GM23338 (cell line): ENCODE data around the gene PHRF1. TPM values are rescaled to one million over a fixed set of nuclear protein-coding genes. Genes with fewer than 3 reads are reported as not detected.

ENCODE experiments used
- ATAC-seq: fragments of 200-7000 bp; cut with Tn5 transposase; 3 replicates; pipeline ENCODE4 v1.9.1; 2020
- DNase-seq: peaks from one replicate; pipeline ENCODE4 v3.0.0-alpha.2; 2015; ENCODE audit warnings: low spot score
- H2AFZ ChIP-seq: fragments of 200-600 bp; sonication (generic); 2 replicates; pipeline ENCODE4 v1.8.0; 2016; ENCODE audit warnings: antibody characterized with exemption, mild to moderate bottlenecking, moderate library complexity
- H3F3A ChIP-seq: fragments of 200-600 bp; sonication (generic); replicated peaks from 2 replicates; pipeline ENCODE4 v1.8.0; 2017; ENCODE audit warnings: antibody characterized with exemption, mixed run types, low read depth
- H3K27ac ChIP-seq: fragments of 200-600 bp; sonication (generic); 2 replicates; pipeline ENCODE4 v1.6.1; 2016; ENCODE audit warnings: low read depth
- H3K27me3 ChIP-seq: fragments of 200-600 bp; sonication (generic); 2 replicates; pipeline ENCODE4 v1.8.0; 2016; ENCODE audit warnings: mild to moderate bottlenecking, mixed run types, moderate library complexity; ENCODE audit not compliant: insufficient read depth
- H3K36me3 ChIP-seq: fragments of 200-600 bp; sonication (generic); 2 replicates; pipeline ENCODE4 v1.8.0; 2016; ENCODE audit warnings: mild to moderate bottlenecking; ENCODE audit not compliant: insufficient read depth
- H3K4me1 ChIP-seq: fragments of 200-600 bp; sonication (generic); 2 replicates; pipeline ENCODE4 v1.8.0; 2016; ENCODE audit warnings: mild to moderate bottlenecking, moderate library complexity; ENCODE audit not compliant: insufficient read depth
- H3K4me2 ChIP-seq: fragments of 200-600 bp; sonication (generic); 2 replicates; pipeline ENCODE4 v1.7.1; 2017; ENCODE audit warnings: mixed run types
- H3K4me3 ChIP-seq: fragments of 200-600 bp; sonication (generic); 2 replicates; pipeline ENCODE4 v1.6.1; 2016; ENCODE audit warnings: mixed run types
- H3K79me2 ChIP-seq: fragments of 200-600 bp; sonication (generic); replicated peaks from 2 replicates; pipeline ENCODE4 v1.8.0; 2017; ENCODE audit warnings: mild to moderate bottlenecking; ENCODE audit not compliant: insufficient read depth
- H3K9me2 ChIP-seq: fragments of 200-600 bp; sonication (generic); 2 replicates; pipeline ENCODE4 v1.8.0; 2017; ENCODE audit not compliant: insufficient read depth
- H4K20me1 ChIP-seq: fragments of 200-600 bp; sonication (generic); replicated peaks from 2 replicates; pipeline ENCODE4 v1.8.0; 2017; ENCODE audit warnings: mild to moderate bottlenecking; ENCODE audit not compliant: insufficient read depth
- H3K27ac Mint-ChIP-seq: 2 replicates; pipeline ENCODE4 v1.8.0; 2020; ENCODE audit warnings: inconsistent platforms, mild to moderate bottlenecking, moderate library complexity, mixed read lengths
- H3K27me3 Mint-ChIP-seq: 3 replicates; pipeline ENCODE4 v1.8.0; 2022; ENCODE audit warnings: low read depth, mild to moderate bottlenecking, moderate library complexity, mixed read lengths, inconsistent platforms; ENCODE audit not compliant: insufficient read depth, poor library complexity
- H3K36me3 Mint-ChIP-seq: 3 replicates; pipeline ENCODE4 v1.8.0; 2021; ENCODE audit warnings: low read depth, mild to moderate bottlenecking, inconsistent platforms, moderate library complexity, mixed read lengths
- H3K4me1 Mint-ChIP-seq: 3 replicates; pipeline ENCODE4 v1.8.0; 2020; ENCODE audit warnings: mild to moderate bottlenecking, inconsistent platforms, mixed read lengths
- H3K4me3 Mint-ChIP-seq: 3 replicates; pipeline ENCODE4 v1.8.0; 2021; ENCODE audit warnings: moderate library complexity, mild to moderate bottlenecking, inconsistent platforms, mixed read lengths
- H3K9me3 Mint-ChIP-seq: 3 replicates; pipeline ENCODE4 v1.8.0; 2020; ENCODE audit warnings: moderate library complexity, mild to moderate bottlenecking, inconsistent platforms, mixed read lengths
- CREB1 ChIP-seq: fragments of 250-450 bp; sonication (Bioruptor Pico); IDR thresholded peaks from 2 replicates; pipeline ENCODE4 v1.5.0; 2020; ENCODE audit warnings: low read depth, mild to moderate bottlenecking, moderate library complexity
- EZH2 ChIP-seq: fragments of 200-600 bp; sonication (generic); IDR thresholded peaks from one replicate; pipeline ENCODE4 v1.8.0; 2017; ENCODE audit warnings: antibody characterized with exemption, mild to moderate bottlenecking, low read depth; ENCODE audit not compliant: unreplicated experiment
- EZH2phosphoT487 ChIP-seq: fragments of 200-600 bp; sonication (generic); IDR thresholded peaks from one replicate; pipeline ENCODE4 v1.8.1; 2018; ENCODE audit warnings: antibody characterized with exemption; ENCODE audit not compliant: unreplicated experiment
- NANOG ChIP-seq: IDR thresholded peaks from 2 replicates; pipeline ENCODE4 v1.6.1; 2016; ENCODE audit warnings: antibody characterized with exemption, borderline replicate concordance
- POLR2AphosphoS5 ChIP-seq: IDR thresholded peaks from 2 replicates; pipeline ENCODE4 v1.6.1; 2016; ENCODE audit warnings: antibody characterized with exemption, low read depth
- STAT1 ChIP-seq: IDR thresholded peaks from one replicate; pipeline ENCODE4 v1.6.1; 2016; ENCODE audit warnings: antibody characterized with exemption; ENCODE audit not compliant: unreplicated experiment
- polyA plus RNA-seq: library from polyadenylated mRNA; unstranded; fragments of >200 nt; fragmentation: Nextera tagmentation; extraction: Ambion mirVana; gene quantifications from 2 replicates; pipeline ENCODE4 v1.2.1, GENCODE V29; 2016
- total RNA-seq: library from RNA; depleted of rRNA; stranded (reverse); fragments of >200 nt; shearing (Covaris generic); gene quantifications from 2 replicates; pipeline ENCODE4 v1.2.3, GENCODE V29; 2014
- TF ChIP-seq, protein P1 (sequence below), 2 experiments: fragments of 200-600 bp in 1 of 2; sonication (generic) in 1 of 2; conservative IDR thresholded peaks; 2 replicates each; pipeline versions ENCODE4 v1.5.1 to v1.6.1; 2016 to 2017; ENCODE audit warnings: antibody characterized with exemption in 2 of 2, low read depth in 2 of 2, mild to moderate bottlenecking in 2 of 2, moderate library complexity in 1 of 2
- TF ChIP-seq, protein P2 (sequence below): fragments of 250-450 bp; sonication (Bioruptor Pico); IDR thresholded peaks from 2 replicates; pipeline ENCODE4 v1.5.0; 2020; ENCODE audit warnings: mild to moderate bottlenecking, moderate library complexity
- TF ChIP-seq, protein P3 (sequence below): IDR thresholded peaks from 2 replicates; pipeline ENCODE4 v1.6.1; 2016; ENCODE audit warnings: antibody characterized with exemption

PHRF1 gene
- total and polyA plus RNA-seq, 2 experiments from 2014 or later, result 11.0 to 45.9 TPM

DNA sequence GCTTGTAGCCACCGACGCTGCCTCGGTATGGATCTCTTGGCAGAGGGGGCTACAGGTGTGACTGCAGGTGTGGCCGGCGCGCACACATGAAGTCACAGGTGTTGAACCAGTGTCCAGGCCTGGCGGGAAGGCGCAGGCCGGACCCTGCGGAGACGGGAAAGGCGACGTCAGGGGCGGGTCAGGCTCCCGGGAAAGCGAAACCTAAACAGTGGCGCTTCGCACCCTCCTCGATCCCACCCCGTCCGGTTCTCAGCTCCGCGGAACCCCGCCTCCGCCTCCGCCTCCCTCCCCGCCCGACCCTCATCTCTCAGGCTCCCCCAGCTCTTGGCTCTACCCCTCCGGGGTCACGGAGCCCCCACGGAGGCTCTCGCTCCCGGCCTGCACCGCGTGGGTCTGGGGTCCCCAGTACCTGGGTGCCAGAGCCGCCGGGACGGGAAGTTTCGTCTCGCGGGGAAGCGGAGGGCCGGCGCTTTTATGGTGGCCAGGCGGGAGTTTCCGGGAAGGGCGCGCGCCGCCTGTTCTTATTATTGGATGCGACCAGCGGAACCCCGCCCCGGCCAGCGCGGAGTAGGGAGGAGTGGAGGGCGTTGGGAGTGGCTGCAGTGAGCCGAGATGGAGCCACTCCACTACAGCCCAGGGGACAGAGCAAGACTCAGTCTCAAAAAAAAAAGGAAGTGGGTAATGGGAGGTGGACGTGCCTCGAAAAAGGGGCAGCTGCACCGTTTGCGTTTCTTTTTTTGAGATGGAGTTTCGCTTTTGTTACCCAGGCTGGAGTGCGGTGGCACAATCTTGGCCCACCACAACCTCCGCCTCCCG, 39.4 kb downstream of the PHRF1 start, which contains the start of gene IRF7:
Gene IRF7, minus strand, starts transcription at position 447 of the 816 bp plus-strand sequence. CDS start 586 bp downstream, outside the sequence.
- Histone ChIP-seq H3K27me3 (no peaks in the 10 kb centered on the region), H3F3A (peaks cover 34% of the 10 kb centered on the region), H4K20me1 (peaks cover 16% of the 10 kb centered on the region; the same call in 1 of the 2 replicates), H3K79me2 (no peaks in the 10 kb centered on the region), H3K4me3 (peak within 1 kb of the TSS; percentile 94), H3K9me2 (no peaks in the 10 kb centered on the region), H3K4me2 (peak within 1 kb of the TSS; percentile 89), H3K4me1 (peaks cover 11% of the 10 kb centered on the region; the same call in 1 of the 2 replicates), H3K27ac (no peak within 1 kb of the TSS), H3K36me3 (no peaks in the 10 kb centered on the region), H2AFZ (peak within 1 kb of the TSS; percentile 85)
- Mint-ChIP-seq H3K4me1 (peaks cover 5% of the 10 kb centered on the region), H3K27me3 (peaks cover 8% of the 10 kb centered on the region), H3K36me3 (peaks cover 16% of the 10 kb centered on the region), H3K27ac (peak within 1 kb of the TSS; percentile 89), H3K9me3 (no peaks in the 10 kb centered on the region), H3K4me3 (peak within 1 kb of the TSS; percentile 81)
- ATAC-seq, result peak; percentile 76
- TF ChIP-seq, protein P1, sequence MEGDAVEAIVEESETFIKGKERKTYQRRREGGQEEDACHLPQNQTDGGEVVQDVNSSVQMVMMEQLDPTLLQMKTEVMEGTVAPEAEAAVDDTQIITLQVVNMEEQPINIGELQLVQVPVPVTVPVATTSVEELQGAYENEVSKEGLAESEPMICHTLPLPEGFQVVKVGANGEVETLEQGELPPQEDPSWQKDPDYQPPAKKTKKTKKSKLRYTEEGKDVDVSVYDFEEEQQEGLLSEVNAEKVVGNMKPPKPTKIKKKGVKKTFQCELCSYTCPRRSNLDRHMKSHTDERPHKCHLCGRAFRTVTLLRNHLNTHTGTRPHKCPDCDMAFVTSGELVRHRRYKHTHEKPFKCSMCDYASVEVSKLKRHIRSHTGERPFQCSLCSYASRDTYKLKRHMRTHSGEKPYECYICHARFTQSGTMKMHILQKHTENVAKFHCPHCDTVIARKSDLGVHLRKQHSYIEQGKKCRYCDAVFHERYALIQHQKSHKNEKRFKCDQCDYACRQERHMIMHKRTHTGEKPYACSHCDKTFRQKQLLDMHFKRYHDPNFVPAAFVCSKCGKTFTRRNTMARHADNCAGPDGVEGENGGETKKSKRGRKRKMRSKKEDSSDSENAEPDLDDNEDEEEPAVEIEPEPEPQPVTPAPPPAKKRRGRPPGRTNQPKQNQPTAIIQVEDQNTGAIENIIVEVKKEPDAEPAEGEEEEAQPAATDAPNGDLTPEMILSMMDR (conservative IDR thresholded peaks at IDR 0.05; ENCODE audit: low read depth in 2 of 2), result no peak
- TF ChIP-seq CREB1 (CRISPR knock-in tag) (peak; percentile 68), POLR2AphosphoS5 (peak; percentile 77), NANOG (no peak), EZH2phosphoT487 (no peak), EZH2 (no peak), STAT1 (no peak)
- TF ChIP-seq, protein P2, sequence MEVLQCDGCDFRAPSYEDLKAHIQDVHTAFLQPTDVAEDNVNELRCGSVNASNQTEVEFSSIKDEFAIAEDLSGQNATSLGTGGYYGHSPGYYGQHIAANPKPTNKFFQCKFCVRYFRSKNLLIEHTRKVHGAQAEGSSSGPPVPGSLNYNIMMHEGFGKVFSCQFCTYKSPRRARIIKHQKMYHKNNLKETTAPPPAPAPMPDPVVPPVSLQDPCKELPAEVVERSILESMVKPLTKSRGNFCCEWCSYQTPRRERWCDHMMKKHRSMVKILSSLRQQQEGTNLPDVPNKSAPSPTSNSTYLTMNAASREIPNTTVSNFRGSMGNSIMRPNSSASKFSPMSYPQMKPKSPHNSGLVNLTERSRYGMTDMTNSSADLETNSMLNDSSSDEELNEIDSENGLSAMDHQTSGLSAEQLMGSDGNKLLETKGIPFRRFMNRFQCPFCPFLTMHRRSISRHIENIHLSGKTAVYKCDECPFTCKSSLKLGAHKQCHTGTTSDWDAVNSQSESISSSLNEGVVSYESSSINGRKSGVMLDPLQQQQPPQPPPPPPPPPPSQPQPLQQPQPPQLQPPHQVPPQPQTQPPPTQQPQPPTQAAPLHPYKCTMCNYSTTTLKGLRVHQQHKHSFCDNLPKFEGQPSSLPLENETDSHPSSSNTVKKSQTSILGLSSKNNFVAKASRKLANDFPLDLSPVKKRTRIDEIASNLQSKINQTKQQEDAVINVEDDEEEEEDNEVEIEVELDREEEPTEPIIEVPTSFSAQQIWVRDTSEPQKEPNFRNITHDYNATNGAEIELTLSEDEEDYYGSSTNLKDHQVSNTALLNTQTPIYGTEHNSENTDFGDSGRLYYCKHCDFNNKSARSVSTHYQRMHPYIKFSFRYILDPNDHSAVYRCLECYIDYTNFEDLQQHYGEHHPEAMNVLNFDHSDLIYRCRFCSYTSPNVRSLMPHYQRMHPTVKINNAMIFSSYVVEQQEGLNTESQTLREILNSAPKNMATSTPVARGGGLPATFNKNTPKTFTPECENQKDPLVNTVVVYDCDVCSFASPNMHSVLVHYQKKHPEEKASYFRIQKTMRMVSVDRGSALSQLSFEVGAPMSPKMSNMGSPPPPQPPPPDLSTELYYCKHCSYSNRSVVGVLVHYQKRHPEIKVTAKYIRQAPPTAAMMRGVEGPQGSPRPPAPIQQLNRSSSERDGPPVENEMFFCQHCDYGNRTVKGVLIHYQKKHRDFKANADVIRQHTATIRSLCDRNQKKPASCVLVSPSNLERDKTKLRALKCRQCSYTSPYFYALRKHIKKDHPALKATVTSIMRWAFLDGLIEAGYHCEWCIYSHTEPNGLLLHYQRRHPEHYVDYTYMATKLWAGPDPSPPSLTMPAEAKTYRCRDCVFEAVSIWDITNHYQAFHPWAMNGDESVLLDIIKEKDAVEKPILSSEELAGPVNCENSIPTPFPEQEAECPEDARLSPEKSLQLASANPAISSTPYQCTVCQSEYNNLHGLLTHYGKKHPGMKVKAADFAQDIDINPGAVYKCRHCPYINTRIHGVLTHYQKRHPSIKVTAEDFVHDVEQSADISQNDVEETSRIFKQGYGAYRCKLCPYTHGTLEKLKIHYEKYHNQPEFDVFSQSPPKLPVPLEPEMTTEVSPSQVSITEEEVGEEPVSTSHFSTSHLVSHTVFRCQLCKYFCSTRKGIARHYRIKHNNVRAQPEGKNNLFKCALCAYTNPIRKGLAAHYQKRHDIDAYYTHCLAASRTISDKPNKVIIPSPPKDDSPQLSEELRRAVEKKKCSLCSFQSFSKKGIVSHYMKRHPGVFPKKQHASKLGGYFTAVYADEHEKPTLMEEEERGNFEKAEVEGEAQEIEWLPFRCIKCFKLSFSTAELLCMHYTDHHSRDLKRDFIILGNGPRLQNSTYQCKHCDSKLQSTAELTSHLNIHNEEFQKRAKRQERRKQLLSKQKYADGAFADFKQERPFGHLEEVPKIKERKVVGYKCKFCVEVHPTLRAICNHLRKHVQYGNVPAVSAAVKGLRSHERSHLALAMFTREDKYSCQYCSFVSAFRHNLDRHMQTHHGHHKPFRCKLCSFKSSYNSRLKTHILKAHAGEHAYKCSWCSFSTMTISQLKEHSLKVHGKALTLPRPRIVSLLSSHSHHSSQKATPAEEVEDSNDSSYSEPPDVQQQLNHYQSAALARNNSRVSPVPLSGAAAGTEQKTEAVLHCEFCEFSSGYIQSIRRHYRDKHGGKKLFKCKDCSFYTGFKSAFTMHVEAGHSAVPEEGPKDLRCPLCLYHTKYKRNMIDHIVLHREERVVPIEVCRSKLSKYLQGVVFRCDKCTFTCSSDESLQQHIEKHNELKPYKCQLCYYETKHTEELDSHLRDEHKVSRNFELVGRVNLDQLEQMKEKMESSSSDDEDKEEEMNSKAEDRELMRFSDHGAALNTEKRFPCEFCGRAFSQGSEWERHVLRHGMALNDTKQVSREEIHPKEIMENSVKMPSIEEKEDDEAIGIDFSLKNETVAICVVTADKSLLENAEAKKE, result no peak
- TF ChIP-seq, protein P3, sequence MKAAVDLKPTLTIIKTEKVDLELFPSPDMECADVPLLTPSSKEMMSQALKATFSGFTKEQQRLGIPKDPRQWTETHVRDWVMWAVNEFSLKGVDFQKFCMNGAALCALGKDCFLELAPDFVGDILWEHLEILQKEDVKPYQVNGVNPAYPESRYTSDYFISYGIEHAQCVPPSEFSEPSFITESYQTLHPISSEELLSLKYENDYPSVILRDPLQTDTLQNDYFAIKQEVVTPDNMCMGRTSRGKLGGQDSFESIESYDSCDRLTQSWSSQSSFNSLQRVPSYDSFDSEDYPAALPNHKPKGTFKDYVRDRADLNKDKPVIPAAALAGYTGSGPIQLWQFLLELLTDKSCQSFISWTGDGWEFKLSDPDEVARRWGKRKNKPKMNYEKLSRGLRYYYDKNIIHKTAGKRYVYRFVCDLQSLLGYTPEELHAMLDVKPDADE, result peak; percentile 22; the same call in 1 of the 2 replicates
- DNase-seq, result peak; percentile 95
